HG02642 (cell line): ENCODE results near the gene CENPT.

ENCODE experiments used
- ATAC-seq: cut with Tn5 transposase; IDR thresholded peaks from one replicate; pipeline ENCODE4 v1.9.1; 2021; ENCODE audit warnings: mild to moderate bottlenecking; ENCODE audit not compliant: unreplicated experiment, poor library complexity

Gene CENPT

GRCh38 chr16:67779256-67780014, 68.1 kb downstream of the CENPT start:
- ATAC-seq, result no peak
